ENCODE measurements around the gene PIGT.

Gene PIGT

GRCh38 chr20:45415822-45416637 is at the start of gene PIGT:
TSS of gene PIGT (plus strand) at chr20:45416141. CDS start at chr20:45416157, 16 bp downstream.
- DNase-seq (ENCODE audit: low read depth): peak; percentile 87

DNA sequence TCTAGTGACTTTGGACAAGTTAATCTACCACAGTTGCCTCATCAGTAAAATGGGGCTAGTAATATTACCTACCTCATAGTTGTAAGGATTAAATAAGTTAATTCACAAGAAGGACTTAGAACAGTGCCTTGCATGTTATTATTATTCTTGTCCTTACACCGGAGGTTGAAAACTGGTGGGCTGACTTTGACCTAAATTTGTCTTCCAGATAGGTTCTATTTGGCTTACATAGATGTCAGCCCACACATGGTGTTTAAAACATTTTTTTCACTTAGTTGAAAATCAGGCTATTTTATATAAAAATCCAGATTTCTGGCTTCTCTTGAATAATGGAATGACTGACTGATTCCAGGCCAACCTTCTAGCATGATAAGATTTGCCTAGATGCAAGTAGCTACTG is 49.7 kb upstream of the PIGT start:
- no peak for DNase-seq (ENCODE audit: low read depth)

DNA sequence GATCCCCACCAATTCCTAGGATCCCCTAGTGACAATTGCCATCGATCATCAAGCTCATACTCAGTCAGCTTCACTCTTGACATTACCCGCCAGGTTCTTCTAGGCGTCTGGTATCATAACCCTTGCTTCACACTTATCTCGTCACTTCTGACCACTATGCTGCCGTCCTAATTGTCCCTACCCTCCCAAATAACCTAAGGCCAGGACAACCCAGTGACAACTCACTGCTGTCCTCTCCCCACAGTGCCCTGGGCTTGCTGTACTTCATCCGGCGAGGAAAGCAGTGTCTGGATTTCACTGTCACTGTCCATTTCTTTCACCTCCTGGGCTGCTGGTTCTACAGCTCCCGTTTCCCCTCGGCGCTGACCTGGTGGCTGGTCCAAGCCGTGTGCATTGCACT is 49.3 kb upstream of the PIGT start:
- DNase-seq (ENCODE audit: low read depth): no peak

DNA sequence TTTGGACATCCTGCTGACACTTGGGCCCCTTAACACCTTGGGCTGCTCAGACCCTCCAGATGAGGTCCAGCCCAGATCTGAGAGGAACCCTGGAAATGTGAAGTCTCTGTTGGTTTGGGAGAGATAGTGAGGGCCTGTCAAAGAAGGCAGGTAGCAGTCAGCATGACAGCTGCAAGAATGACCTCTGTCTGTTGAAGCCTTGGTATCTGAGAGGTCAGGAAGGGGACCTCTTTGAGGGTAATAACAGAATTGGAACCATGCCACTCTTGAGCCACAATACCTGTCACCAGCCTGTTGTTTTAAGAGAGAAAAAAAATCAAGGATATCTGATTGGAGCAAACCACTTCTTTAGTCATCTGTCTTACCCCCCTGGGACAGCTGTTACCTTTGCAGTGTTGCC is 48.8 kb upstream of the PIGT start:
- DNase-seq (ENCODE audit: low read depth): no peak

DNA sequence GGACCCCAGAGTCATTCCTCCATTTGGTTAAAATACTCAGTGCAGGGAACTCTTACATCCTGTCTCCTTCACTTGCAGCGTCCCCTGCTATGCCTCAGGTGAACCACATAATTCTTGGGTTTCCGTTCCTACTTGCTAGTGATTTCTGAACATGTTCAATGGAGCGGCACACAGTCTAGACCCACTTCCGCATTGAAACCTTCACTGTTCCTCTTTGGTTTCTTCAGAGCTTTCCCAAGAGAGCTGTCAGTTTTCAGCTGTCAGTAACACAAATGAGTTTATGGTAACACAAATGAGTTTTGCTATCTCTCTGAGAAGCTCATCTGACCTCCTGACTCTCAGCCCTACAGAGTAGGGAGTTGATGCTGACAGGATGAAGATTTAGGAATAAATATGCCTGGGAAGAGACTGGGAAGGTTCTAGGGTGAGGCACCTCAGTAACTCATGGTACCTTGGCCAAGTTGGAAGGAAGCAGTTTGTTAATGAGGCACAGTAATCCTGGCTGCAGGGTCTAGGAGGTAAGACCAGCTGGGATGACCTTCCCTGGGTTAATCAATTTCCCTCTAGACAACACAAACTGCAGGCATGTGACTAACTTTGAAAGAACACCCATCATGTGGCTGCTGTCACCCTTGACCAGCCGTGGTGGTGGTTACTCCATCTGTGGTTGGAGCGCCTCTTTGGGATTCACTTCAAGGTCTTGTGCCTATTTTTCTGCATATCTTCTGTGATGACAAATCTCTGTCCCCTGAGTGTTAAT is 47.5 kb upstream of the PIGT start:
- DNase-seq (ENCODE audit: low read depth): no peak

DNA sequence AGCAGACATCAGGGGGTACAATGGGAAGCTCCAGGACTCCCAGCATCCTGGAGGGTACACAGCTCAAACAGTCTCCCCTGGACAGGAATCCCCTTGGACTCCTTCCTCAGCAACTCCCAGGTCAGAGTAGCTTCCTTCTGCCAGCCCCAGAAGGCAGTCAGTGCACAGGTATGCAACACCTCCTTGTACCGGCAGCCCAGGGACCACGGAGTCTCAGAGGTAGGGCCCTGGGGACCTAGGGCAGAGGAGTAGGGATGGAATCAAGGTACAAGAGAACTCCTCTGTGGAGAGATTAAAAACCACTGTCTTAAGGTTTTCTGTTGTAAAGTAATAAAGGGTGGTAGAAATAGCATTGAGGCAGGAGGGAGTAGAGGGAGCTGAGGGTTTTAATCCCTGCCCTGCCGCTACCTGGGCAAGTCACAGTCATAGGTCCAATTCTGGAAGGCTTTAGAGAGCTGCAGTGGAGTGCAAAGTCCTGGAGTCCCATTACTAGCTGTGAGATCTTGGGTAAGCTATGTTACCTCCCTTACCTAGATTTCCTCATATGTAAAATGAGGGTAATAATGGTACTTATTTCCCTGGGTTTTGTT is 45.3 kb upstream of the PIGT start:
- DNase-seq (ENCODE audit: low read depth): no peak

GRCh38 chr20:45372241-45372640 is 43.7 kb upstream of the PIGT start:
- DNase-seq (ENCODE audit: low read depth): no peak

DNA sequence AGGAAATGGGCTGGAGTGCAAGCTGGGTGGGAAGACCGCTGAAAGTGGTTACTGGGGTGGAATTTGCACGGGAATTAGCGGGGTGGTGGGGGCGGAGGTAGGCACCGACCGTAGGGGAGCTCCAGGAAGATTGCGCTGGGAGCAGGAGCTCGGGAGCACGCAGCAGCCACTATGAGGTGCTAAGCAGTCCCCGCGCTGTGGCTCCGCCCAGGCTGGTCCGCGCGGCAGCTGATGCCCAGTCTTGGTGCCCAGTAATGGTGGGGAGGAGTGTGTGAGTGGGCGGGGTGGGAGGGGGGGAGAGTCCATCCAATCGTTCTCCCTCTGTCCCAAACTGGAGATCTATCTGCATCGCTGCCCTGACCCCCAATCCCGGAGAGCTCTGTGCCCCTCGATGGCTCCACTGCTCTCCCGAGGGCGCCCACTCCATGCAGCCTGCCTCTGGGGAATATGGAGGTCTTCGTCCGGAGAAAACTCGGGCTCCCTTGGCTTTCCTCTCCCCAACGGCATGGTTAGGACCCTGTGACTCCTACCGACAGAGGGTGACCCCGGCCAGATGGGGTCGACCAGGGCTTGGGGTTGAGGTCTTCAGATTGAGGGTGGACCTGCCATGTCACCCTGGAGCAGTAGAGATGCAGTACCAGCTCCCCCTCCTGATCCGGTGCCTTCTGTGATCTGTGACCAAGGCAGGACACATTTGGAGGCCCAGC is 43.1 kb upstream of the PIGT start:
- DNase-seq (ENCODE audit: low read depth): no peak

DNA sequence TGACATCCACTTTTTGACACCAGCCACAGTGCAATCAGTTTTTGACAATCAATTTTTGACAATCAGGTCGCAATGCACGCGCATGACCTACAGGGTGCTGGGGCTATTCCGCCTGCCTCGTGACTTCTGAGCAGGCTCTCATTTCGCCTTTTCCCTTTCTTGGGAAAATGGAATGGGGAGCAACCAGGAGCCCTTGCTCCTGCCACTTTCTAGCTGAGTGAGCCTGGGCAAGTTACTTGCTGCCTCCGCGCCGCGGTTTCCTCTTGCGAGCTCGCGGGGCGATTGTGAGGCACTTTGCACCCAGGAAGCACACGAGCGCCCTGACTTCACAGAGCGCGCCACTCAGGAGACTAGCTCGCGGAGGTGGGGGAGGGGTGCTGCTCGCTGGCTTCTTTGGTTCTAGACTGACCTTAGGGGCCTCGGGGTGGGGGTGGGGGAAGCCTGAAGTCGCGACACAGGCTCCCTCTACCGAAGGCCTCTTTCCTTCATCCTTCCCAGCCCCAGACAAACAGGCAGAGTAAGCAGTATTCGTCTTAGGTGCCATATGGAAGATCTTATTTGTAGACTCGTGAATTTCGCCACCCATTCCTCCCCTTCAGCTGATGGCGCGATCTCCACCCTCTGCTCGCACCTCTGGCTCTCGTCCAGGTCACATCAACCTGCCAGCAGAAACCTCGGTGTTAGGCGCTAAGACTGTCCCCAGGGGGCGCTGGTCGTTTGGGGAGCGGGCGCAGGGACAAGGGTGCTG is 42.4 kb upstream of the PIGT start:
- DNase-seq (ENCODE audit: low read depth): peak; percentile 81

- no peak for DNase-seq (ENCODE audit: low read depth)
Observed at GRCh38 chr20:45374101-45374467, 41.9 kb upstream of the PIGT start.

DNA sequence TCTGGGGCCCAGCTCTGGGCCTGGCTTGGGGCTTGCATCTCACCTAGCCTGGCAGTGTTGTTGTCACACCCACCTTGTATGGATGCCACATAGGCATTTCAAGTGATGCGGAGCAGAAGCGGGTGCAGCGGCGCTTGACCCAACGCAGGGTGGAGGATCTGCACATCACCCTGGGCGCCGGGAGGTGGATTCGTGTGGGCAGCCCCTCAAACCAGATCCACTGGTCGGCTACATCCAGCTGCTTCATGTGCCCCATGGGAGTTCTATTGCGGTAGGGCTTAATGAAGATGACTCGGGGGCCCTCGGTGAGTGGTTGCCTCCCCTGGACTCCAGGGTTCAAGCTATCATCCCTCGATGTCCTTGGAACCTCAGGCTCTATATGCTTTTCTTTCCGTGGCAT is 41.0 kb upstream of the PIGT start:
- no peak for DNase-seq (ENCODE audit: low read depth)

DNA sequence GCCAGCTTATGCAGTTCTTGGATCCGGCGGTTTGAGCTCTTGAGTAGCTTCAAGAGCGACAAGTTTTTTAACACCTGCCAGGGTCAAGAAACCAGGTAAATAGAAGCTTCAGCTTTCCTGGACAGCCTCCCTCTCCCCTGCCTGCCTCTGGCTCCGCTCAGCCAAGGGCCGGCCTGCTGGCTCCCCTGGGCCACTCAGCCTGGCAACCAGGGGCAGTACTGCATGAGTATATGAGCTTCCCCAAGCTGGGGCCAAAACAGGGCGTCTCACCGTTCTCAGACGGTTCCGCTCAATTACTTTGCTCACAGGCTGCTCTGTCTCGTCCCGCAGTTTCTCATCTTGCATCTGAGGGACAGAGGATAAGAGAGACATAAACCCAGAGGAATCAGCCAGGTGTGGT is 38.7 kb upstream of the PIGT start:
- no peak for DNase-seq (ENCODE audit: low read depth)

DNA sequence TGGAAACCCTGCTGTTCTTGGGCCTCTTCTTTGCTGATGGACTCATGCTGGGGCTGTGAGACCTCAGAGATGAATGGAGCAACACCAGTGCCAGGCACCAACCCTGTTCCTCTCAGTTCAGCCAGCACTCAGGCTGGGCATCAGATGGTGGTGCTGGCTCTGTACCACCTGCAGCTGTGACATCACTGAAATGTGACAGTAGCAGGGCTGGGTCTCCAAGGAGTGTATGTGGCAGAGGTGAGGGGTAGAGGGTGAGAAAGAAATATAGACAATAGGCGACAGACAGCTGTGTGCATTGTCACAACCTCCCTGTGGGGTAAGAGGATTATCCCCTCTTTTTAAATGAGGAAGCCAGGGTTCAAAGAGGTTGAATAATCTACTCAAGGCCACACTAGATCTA is 37.8 kb upstream of the PIGT start, which contains the start of gene TP53TG5:
Gene TP53TG5 (minus strand): TSS at position 135 of the 400 bp plus-strand sequence. CDS start 89 bp downstream, at position 46.
- no peak for DNase-seq (ENCODE audit: low read depth)

GRCh38 chr20:45387274-45387673 is 28.7 kb upstream of the PIGT start:
- DNase-seq (ENCODE audit: low read depth): no peak

- no peak for DNase-seq (ENCODE audit: low read depth)
Observed at GRCh38 chr20:45390931-45391330, 25.0 kb upstream of the PIGT start.

GRCh38 chr20:45391559-45391958 is 24.4 kb upstream of the PIGT start:
- no peak for DNase-seq (ENCODE audit: low read depth)

DNA sequence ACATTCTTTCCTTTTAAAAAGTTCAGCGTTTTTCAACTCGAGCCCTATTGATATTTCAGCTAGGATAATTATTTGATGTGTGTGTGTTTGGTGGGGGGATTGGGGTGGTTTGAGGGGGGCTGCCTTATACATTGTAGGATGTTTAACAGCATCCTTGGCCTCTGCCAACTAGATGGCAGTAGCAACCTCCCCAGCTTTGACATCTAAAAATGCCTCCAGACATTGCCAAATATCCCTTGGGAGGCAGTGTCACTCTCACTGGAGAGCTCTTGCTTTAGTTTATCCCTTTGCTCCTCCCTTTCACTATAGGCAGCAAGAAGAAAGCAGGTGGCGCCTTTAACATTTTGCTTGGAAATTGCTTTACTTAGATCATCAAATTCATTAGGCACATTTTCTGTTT is 23.2 kb upstream of the PIGT start:
- DNase-seq (ENCODE audit: low read depth): no peak

DNA sequence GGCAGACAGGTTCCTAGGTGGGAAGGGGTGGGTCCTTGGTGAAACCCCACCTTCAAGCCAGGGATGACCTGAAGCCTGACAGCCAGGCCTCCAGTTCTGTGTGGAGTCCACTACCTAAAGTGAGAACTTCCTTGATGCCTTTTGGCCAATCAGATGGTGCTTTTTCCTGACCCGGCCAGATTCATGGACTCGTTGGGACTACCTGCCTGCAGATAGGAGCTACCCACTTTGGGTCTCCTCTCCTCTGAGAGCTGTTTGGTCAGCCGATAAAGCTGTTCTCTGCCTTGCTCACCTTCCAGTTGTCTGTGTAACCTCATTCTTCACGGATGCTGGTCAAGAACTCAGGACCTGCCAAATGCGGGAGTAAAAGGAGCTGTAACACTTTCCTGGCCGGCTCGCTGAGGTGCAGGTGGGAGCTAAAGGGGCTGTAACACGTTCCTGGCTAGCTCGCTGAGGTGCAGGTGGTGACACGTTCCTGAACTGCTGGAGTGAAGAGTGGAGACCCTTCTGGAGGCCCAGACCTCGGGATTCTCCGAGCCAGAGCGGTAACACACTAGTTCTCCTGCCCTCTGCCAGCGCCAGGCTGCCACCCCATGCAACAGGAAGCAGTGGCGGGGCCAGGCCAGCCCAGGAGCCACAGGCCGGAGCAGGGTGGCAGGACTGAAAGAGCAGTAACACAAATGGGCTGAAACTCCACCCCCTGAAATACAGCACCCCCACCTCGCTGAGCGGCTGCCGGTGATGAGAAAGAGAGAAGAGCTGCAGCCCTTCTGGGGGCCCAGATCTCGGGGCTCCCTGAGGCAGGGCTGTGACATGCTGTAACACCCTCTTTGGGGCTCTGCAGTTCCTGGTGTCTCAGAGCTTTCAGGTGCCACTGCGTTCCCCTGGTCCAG is 21.5 kb upstream of the PIGT start:
- DNase-seq (ENCODE audit: low read depth): no peak

DNA sequence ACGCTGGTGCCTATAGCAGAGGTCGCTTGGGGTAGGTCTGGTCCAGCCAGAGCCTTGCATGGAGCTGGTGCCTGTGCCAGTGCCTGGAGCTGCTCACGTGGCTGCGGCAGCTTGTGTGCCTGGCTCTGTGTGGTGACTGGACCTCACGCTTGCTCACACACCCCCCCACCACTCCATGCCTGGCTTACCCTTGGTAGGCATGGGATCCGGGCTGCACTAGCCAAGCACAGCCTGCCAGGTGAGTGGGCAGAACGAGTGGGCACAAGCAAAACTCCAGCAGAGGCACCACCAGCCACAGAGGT is 20.9 kb upstream of the PIGT start:
- DNase-seq (ENCODE audit: low read depth): no peak

GRCh38 chr20:45399018-45399417 is 16.9 kb upstream of the PIGT start:
- no peak for DNase-seq (ENCODE audit: low read depth)
